ENCODE data around the gene ATN1.

ATN1 gene

DNA sequence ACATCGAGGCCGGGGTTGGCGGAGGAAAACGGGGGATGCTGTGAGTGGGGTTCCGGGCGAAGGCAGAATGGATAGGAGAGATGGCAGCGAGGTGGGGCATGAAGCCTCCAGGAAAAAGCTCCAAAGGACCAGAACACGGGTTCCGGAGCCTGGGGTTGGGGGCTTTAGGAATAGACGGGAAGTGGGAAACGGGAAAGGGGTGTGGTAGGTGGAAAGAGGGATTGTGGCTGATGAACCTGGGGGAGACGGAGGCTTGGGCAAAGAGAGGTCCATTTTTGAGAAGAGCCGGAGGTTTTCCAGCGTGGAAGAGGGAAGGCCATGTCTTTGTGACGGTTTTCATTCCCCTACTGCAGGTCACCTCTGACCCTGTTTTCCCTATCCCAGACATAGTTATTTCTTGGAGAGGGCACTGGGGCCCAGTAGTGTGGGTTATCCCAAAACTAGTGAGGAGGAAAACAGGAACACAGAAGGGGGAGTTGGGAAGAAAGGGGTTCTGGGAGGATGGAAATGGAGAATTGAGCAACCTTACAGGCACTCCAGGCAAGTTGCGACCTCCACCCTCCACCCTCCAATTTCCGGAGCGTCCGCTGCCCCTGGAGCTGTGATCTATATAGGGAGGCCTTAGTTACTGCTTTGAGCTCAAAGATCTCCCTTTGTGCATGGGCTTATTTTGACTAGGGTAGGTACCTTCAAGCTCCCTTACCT is 1.1 kb downstream of the ATN1 start:
- no peak for DNase-seq (ENCODE audit: low read depth)

DNA sequence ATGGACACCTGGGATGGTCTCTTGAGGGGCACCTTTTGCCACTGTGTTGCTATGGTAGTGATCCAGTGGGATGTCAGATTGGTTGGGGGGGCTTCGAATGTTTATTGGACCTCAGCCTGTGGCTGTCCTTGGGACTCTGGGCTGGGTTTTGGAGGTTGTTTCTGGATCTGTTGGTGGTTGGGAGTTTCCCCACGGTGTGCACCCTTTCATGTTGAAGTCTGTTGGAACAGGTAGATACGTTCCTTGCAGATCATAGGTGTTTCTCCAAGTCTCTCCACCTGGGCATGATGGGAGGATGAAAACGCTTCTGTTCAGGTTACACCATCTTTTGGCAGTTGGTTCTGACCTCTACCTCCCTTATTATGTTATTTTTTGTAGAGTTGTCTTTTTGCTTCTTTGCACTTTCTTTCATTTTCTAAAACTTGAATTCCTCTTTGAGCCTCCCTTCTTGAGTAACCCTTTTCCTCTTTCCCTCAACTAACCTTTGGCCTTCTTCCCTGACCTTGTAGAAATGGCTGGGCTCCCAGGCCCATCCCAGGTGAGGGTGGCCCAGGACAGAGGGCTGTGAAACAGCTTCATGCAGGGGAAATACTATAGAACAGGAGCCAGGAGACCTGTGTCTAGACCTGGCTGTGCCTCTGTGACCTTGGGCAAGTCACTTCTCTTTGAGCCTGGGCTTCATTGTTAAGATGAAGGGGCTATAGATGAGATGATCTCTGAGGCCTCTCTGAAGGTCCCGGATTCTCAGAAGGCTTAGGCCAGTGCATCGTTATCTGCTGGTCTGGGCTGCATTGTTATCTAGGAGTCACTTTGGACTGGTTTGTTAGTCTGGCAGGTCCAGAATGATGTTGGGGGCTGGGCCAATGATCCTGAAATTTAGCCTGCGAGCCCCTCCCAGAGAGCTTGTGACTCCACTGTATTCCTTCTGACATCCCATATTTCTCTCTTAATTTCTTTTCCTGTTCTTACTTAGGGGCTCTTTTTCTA is 2.0 kb downstream of the ATN1 start:
- DNase-seq (ENCODE audit: low read depth), result no peak

DNA sequence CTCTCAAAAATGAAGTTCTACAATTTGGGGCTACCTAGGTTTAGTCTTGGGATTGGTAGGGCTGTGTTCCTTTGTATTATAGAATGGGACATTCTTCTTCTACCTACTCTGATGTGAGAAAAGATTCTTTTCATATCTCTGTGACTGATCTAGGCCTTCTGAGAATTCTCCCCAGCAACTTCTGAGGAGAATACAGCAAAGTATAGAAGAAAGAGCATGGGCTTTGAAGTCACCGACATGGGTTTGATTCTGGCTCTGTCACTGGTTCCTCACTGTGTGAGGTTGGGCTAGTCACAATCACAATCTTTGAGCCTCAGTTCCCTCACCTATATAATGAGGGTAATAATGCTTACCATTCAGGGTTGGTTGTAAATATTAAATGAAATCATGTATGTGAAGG is 5.0 kb downstream of the ATN1 start:
- no peak for DNase-seq (ENCODE audit: low read depth)

DNA sequence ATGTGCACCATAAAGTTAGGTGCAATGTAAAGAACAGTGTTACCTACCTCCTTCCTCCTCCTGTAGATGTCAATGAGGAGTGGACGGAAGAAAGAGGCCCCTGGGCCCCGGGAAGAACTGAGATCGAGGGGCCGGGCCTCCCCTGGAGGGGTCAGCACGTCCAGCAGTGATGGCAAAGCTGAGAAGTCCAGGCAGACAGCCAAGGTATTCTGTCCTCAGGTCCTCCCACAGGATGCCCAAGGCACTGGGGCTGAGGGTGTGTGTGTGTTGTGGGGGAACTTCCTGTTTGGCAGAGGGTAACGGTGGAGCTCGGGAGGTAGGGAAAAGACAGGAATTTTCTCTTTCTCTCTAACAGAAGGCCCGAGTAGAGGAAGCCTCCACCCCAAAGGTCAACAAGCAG is 6.4 kb downstream of the ATN1 start:
- no peak for DNase-seq (ENCODE audit: low read depth)

DNA sequence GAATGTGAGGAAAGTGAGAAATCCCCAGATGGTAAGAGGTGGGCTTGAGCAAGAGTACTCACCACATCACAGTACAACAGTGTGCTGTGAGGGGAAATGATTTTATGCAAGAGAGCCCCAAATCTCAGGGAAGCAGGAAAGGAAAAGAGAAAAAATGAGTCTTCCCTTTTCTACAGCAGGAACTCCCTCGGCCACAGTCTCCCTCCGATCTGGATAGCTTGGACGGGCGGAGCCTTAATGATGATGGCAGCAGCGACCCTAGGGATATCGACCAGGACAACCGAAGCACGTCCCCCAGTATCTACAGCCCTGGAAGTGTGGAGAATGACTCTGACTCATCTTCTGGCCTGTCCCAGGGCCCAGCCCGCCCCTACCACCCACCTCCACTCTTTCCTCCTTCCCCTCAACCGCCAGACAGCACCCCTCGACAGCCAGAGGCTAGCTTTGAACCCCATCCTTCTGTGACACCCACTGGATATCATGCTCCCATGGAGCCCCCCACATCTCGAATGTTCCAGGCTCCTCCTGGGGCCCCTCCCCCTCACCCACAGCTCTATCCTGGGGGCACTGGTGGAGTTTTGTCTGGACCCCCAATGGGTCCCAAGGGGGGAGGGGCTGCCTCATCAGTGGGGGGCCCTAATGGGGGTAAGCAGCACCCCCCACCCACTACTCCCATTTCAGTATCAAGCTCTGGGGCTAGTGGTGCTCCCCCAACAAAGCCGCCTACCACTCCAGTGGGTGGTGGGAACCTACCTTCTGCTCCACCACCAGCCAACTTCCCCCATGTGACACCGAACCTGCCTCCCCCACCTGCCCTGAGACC is 7.8 kb downstream of the ATN1 start:
- no peak for DNase-seq (ENCODE audit: low read depth)

DNA sequence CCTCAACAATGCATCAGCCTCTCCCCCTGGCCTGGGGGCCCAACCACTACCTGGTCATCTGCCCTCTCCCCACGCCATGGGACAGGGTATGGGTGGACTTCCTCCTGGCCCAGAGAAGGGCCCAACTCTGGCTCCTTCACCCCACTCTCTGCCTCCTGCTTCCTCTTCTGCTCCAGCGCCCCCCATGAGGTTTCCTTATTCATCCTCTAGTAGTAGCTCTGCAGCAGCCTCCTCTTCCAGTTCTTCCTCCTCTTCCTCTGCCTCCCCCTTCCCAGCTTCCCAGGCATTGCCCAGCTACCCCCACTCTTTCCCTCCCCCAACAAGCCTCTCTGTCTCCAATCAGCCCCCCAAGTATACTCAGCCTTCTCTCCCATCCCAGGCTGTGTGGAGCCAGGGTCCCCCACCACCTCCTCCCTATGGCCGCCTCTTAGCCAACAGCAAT is 8.5 kb downstream of the ATN1 start:
- DNase-seq (ENCODE audit: low read depth), result no peak

DNA sequence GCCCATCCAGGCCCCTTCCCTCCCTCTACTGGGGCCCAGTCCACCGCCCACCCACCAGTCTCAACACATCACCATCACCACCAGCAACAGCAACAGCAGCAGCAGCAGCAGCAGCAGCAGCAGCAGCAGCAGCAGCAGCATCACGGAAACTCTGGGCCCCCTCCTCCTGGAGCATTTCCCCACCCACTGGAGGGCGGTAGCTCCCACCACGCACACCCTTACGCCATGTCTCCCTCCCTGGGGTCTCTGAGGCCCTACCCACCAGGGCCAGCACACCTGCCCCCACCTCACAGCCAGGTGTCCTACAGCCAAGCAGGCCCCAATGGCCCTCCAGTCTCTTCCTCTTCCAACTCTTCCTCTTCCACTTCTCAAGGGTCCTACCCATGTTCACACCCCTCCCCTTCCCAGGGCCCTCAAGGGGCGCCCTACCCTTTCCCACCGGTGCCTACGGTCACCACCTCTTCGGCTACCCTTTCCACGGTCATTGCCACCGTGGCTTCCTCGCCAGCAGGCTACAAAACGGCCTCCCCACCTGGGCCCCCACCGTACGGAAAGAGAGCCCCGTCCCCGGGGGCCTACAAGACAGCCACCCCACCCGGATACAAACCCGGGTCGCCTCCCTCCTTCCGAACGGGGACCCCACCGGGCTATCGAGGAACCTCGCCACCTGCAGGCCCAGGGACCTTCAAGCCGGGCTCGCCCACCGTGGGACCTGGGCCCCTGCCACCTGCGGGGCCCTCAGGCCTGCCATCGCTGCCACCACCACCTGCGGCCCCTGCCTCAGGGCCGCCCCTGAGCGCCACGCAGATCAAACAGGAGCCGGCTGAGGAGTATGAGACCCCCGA is 9.1 kb downstream of the ATN1 start:
- DNase-seq (ENCODE audit: low read depth), result no peak

DNA sequence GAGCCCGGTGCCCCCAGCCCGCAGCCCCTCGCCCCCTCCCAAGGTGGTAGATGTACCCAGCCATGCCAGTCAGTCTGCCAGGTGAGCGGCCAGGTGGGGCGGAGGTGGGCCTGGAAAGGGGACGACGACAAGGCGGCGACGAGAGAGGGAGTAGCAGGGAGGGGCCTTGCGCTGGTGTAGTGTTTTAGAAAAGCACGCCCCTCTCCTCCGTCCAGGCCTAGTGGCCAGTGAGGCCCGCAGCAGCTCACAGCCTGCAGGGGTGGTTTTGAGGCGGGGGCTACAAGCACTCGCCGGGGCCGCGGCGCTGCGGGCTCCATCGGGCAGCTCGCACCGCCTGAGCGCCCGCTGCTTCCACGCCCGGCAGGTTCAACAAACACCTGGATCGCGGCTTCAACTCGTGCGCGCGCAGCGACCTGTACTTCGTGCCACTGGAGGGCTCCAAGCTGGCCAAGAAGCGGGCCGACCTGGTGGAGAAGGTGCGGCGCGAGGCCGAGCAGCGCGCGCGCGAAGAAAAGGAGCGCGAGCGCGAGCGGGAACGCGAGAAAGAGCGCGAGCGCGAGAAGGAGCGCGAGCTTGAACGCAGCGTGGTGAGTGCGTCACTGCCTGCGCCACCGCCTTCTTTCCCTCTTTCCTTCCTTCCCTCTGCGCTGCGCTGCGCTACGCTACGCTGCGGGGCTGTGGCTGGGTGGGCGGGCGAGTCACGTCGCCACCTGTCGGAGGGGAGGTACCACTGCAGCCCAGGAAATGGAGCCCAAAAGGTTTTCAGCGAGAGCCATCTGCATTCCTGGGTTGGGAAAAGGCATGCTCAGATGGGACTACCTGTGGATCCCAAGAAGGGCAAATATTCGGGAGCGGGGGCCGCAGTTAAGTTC is 10.0 kb downstream of the ATN1 start:
- DNase-seq (ENCODE audit: low read depth), result peak; percentile 81

DNA sequence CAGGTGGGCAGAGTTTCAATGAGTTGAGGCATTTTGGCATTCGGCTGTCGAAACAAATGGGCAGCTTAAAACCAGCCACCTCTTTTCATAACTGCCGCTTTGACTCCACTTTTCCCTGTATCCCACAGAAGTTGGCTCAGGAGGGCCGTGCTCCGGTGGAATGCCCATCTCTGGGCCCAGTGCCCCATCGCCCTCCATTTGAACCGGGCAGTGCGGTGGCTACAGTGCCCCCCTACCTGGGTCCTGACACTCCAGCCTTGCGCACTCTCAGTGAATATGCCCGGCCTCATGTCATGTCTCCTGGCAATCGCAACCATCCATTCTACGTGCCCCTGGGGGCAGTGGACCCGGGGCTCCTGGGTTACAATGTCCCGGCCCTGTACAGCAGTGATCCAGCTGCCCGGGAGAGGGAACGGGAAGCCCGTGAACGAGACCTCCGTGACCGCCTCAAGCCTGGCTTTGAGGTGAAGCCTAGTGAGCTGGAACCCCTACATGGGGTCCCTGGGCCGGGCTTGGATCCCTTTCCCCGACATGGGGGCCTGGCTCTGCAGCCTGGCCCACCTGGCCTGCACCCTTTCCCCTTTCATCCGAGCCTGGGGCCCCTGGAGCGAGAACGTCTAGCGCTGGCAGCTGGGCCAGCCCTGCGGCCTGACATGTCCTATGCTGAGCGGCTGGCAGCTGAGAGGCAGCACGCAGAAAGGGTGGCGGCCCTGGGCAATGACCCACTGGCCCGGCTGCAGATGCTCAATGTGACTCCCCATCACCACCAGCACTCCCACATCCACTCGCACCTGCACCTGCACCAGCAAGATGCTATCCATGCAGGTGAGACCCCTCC is 10.8 kb downstream of the ATN1 start:
- no peak for DNase-seq (ENCODE audit: low read depth)

DNA sequence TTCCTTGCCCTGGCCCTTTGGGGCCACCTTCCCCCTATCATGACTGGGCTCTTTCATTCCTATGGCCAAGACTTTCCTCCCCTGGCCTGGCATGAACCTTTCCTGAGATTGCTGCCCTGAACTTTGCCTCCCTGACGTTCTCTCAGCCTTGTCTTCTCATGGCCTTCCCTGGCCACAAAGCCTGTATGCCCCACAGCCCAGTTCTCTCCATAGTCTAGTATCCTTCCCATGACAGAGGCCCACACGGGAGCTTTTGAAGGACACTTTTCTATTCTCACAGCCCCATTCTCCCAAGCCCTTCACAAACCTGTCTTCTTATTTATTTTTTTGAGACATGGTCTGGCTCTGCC is 11.4 kb downstream of the ATN1 start:
- DNase-seq (ENCODE audit: low read depth), result no peak

DNA sequence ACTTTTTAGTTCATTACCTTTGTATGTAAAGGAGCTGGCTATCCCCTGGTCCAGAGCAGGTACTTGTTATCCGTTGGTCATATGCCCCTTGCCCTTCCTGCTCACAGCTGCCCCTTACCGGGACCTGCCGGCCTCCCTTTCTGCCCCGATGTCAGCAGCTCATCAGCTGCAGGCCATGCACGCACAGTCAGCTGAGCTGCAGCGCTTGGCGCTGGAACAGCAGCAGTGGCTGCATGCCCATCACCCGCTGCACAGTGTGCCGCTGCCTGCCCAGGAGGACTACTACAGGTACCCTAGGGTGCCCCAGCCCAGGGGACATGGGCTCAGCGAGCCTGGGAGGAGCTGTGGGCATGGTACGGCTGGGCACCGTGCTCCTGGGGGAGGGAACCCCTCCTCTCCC is 13.5 kb downstream of the ATN1 start:
- DNase-seq (ENCODE audit: low read depth), result no peak

DNA sequence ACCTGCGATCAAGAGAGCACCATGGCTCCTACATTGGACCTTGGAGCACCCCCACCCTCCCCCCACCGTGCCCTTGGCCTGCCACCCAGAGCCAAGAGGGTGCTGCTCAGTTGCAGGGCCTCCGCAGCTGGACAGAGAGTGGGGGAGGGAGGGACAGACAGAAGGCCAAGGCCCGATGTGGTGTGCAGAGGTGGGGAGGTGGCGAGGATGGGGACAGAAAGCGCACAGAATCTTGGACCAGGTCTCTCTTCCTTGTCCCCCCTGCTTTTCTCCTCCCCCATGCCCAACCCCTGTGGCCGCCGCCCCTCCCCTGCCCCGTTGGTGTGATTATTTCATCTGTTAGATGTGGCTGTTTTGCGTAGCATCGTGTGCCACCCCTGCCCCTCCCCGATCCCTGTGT is 14.0 kb downstream of the ATN1 start:
- DNase-seq (ENCODE audit: low read depth), result no peak

DNA sequence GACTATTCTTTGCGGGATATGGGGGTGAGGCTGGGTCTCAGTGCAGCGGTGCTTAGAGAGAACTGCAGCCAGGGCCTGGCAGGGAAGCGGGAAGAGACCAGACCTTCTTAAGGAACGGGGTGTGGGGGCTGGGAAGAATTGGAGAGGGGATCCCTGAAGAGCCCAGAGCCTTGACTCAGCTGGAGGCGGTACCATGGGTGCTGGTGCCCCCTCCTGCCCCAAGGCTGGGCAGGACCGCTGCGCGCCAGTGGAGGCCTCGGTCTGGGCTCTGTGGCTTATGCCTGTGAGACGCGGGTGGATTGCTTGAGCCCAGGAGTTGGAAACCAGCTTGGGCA is 14.5 kb downstream of the ATN1 start:
- no peak for DNase-seq (ENCODE audit: low read depth)

DNA sequence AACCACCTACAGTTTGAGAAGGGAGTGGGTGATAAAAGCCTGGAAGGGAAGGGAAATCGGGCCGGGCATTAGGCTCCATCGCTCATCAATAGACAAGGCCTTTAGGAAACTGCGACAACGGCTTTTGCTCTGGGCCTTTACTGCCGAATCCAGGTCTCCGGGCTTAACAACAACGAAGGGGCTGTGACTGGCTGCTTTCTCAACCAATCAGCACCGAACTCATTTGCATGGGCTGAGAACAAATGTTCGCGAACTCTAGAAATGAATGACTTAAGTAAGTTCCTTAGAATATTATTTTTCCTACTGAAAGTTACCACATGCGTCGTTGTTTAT is 15.6 kb downstream of the ATN1 start:
- DNase-seq (ENCODE audit: low read depth), result no peak

DNA sequence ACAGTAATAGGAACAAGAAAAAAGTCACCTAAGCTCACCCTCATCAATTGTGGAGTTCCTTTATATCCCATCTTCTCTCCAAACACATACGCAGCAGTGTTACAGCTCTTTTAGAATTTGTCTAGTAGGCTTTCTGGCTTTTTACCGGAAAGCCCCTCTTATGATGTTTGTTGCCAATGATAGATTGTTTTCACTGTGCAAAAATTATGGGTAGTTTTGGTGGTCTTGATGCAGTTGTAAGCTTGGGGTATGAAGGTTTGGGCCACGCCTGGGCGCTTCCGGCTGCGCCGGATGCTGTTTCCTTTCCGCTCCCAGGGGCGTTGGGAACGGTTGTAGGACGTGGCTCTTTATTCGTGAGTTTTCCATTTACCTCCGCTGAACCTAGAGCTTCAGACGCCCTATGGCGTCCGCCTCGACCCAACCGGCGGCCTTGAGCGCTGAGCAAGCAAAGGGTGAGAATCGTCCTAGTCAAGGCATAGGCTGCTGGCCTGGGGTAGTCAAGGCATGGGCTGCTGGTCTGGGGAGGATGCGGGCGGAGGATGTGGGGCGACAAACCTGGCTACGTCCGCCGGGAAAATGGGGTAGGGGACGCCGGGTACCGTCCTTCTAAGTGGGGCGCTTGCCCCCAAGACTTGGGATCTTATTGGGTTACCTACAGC is 16.1 kb downstream of the ATN1 start, which contains the start of the genes C12orf57 and RNU7-1:
Gene C12orf57 (plus strand): TSS at position 301 of the 659 bp plus-strand sequence. CDS start 100 bp downstream, at position 401.
Gene RNU7-1 (plus strand): TSS at position 95 of the 659 bp plus-strand sequence.
- DNase-seq (ENCODE audit: low read depth), result no peak

DNA sequence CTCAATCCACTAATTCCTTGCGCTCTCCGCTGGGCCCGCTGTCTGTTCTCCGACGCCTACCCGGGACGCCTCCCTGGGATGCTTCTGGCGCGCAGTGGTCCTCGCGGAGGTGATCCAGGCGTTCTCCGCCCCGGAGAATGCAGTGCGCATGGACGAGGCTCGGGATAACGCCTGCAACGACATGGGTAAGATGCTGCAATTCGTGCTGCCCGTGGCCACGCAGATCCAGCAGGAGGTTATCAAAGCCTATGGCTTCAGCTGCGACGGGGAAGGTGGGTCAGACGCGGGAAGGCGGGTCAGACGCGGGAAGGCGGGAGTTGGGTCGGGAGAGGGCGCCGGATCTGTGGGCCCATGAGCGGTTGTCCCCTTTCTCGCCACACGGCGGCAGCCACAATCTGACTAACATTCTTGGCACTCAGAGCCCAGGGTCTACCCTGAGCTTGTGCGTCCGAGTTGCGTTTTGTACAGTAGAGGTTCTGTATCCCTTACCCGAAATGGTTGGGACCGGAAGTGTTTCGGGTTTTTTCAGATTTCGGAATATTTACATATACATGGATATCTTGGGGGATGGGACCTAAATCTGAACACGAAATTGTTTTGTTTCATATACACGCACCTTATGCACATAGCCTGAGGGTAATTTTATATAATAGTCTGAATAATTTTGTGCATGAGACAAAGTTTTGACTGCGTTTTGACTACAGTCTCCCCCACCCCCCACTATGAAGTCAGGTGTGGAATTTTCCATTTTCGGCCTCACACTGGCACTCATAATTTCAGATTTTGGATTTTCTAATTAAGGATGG is 16.8 kb downstream of the ATN1 start:
- DNase-seq (ENCODE audit: low read depth), result peak; percentile 67

DNA sequence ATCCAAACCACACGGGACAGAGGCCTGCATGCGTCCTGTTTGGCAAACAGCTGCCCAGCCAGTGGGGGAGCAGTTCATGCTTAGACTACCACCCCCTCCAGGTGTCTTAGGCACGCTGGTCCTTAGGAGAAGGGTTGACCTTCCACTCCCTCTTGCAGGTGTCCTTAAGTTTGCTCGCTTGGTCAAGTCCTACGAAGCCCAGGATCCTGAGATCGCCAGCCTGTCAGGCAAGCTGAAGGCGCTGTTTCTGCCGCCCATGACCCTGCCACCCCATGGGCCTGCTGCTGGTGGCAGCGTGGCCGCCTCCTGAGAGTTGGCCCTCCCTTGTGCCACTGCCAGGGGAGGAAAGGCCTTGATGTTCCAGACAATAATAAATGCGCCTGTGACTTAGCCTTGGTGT is 17.9 kb downstream of the ATN1 start:
- no peak for DNase-seq (ENCODE audit: low read depth)

All from stimulated activated CD8-positive, alpha-beta memory T cell treated with anti-CD3 and anti-CD28 coated beads, Interleukin-7, amount 100 ng/mL, for 24 hours (primary cell).